Uterus (tissue), 2 donors: ENCODE measurements around the gene BTN2A1.

ENCODE experiments used
- POLR2A ChIP-seq, 2 donors: fragments of 450-650 bp; IDR thresholded peaks; one replicate each; pipeline ENCODE4 v1.6.1; 2016; ENCODE audit warnings: antibody characterized with exemption in 2 of 2, mild to moderate bottlenecking in 1 of 2, moderate library complexity in 1 of 2
- TF ChIP-seq, protein P1 (sequence below), 4 experiments: fragments of 200-600 bp in 2 of 4; fragments of 450-650 bp in 2 of 4; sonication (generic) in 2 of 4; IDR thresholded peaks; one replicate each; pipeline ENCODE4 v1.5.1; 2016 to 2019; ENCODE audit warnings: antibody characterized with exemption in 4 of 4, mild to moderate bottlenecking in 2 of 4, moderate library complexity in 1 of 4

DNA sequence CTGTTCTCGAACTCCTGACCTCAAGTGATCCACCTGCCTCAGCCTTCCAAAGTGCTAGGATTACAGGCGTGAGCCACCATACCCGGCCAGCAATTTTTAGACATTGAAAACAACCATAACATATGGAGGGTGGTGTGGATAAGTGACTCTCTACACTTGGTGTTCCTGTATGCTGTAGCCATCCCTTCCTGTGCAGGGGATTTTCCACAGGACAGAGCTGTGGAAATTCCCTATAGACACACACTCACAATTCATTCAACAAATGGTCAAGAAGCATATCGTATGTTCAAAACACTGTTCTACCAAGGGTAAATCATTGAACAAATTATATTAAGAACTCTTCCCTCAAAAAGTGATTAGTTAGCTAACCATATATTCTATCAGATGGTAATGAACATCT lies 6.3 kb downstream of the BTN2A1 start:
- TF ChIP-seq, protein P1, sequence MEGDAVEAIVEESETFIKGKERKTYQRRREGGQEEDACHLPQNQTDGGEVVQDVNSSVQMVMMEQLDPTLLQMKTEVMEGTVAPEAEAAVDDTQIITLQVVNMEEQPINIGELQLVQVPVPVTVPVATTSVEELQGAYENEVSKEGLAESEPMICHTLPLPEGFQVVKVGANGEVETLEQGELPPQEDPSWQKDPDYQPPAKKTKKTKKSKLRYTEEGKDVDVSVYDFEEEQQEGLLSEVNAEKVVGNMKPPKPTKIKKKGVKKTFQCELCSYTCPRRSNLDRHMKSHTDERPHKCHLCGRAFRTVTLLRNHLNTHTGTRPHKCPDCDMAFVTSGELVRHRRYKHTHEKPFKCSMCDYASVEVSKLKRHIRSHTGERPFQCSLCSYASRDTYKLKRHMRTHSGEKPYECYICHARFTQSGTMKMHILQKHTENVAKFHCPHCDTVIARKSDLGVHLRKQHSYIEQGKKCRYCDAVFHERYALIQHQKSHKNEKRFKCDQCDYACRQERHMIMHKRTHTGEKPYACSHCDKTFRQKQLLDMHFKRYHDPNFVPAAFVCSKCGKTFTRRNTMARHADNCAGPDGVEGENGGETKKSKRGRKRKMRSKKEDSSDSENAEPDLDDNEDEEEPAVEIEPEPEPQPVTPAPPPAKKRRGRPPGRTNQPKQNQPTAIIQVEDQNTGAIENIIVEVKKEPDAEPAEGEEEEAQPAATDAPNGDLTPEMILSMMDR (IDR thresholded peaks at IDR 0.05): no peak
- TF ChIP-seq POLR2A (IDR thresholded peaks at IDR 0.05): no peak
